Retinal pigment epithelial cell (primary cell): ENCODE results near the gene ZNF548.
A peak's percentile ranks its signal among the peaks of the same experiment; 100 is the strongest.

ENCODE experiments used
- DNase-seq: peaks from one replicate; pipeline ENCODE4 v3.0.0-alpha.2; 2010; ENCODE audit warnings: low read depth
- H3K4me3 ChIP-seq: 2 replicates; pipeline ENCODE4 v1.5.1; 2011; ENCODE audit warnings: mild to moderate bottlenecking, low read length, control low read depth, moderate library complexity
- TF ChIP-seq, protein P1 (sequence below): conservative IDR thresholded peaks from 2 replicates; pipeline ENCODE4 v1.5.1; 2011; ENCODE audit warnings: low read depth, low read length, control low read depth, inconsistent platforms

The ZNF548 gene

DNA sequence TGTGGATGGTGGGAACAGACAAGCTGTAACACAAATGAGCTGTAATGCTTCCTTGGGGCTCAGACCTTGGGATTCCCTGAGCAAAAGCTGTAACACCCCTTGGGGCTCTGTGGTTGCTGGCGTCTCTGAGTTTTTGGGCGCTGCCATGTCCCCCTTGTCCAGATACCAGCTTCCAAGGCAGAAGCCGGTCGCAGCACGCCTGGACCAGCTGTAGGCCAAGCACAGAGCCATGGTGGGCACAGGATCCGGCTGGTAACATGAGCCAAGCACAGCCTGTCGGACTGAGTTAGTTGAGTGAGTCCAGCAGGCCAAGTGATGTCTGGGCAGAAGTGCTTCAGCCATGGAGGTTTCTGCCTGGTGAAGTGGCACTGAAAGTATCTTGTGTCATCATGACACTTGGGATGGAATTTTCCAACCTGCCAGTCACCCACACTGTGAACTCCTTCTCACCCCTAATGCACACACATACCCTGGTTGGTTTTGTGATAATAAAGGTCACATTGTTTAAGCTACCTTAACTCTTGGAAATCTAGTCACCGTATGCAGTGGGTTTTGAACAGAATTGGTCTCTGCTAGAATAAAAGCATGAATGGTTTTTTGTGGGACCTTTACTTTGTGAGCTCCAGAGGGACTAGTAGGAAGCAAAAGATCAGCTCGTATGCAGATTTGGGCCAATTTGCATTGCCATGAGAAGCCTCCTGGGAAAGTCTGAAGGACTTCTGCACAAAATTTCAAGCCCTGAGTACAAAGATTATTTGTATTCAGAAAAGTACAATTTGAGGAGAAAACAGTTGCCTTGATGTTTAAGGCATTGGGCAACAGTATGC lies 14.3 kb downstream of the ZNF548 start:
- no peak for DNase-seq
- no peak overlapping the region for H3K4me3 ChIP-seq
- TF ChIP-seq, protein P1, sequence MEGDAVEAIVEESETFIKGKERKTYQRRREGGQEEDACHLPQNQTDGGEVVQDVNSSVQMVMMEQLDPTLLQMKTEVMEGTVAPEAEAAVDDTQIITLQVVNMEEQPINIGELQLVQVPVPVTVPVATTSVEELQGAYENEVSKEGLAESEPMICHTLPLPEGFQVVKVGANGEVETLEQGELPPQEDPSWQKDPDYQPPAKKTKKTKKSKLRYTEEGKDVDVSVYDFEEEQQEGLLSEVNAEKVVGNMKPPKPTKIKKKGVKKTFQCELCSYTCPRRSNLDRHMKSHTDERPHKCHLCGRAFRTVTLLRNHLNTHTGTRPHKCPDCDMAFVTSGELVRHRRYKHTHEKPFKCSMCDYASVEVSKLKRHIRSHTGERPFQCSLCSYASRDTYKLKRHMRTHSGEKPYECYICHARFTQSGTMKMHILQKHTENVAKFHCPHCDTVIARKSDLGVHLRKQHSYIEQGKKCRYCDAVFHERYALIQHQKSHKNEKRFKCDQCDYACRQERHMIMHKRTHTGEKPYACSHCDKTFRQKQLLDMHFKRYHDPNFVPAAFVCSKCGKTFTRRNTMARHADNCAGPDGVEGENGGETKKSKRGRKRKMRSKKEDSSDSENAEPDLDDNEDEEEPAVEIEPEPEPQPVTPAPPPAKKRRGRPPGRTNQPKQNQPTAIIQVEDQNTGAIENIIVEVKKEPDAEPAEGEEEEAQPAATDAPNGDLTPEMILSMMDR = no peak

DNA sequence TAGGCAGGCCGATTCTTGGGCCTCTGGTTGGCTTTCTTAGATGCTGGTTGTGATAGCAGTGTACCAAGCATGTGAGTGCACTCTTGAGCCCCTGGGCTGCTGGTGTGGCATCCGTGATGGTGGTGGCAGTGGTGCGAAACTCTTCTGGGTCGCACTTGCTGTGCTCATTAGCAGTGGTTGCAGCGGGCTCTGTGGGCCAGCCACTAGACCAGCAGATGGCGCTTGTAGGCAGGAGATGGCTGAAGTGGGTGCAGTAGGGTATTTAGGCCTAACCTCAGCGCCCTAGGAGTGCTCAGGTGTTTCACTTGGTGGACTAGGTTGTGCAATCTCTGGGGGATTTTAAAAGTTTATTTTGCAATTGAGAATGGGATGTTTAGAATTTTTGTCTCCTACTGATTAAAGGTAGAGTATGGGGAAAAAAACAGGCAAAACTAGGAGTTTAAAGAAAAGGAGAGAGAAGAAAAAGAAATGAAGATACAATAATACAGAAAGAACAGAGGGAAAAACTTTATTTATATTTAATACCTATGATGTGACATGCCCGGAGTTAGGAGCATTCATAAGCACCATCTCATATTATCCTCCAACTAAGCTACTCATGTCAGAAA lies 17.0 kb downstream of the ZNF548 start:
- H3K4me3 ChIP-seq = no peak overlapping the region
- no peak for DNase-seq
- TF ChIP-seq, protein P1 = peak; percentile 67

DNA sequence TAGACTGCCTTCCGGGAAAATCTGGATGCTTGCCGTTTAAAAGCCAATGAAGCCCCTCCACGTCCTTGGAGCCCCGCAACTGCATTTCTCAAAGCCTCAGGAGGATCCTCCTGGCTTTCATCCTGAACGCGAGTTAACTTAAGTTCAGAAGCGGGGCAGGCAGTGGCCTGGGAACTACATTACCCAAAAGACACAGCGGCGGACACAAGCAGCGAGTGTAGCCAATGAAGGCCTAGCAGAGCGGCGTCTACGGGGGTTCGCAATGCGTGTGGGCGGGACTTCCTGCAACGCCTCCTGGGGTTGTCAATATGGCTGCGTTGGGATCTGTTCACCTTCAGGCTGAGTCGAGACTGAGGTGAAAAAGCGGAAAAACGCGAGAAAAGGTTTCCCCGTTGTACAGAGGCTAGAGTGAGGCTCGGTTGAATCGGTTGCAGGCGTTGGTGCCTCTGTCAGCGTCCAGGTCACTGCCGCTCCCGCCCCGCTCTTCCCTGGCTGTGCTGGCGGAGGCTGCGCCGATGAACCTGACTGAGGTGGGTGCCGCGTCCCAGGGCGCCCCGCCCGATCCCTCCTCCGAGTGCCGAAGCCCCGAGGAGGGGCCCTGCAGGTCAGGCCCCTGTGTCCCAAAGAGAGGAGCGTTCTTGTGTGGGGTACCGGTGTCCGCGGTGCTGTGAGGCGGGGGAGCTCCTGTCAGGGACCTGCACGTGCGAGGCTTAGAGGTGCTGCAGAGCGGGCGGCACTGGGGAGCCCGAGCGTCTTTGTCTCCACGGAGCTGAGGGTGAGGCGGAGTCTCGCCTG lies 21.4 kb downstream of the ZNF548 start, which contains the start of gene ZNF17:
Gene ZNF17, plus strand, starts transcription at position 285 of the 795 bp plus-strand sequence. CDS start 2,455 bp downstream, outside the sequence.
- peak; percentile 80 for DNase-seq
- TF ChIP-seq, protein P1 = no peak
- peak within 1 kb of the TSS; percentile 98 for H3K4me3 ChIP-seq

DNA sequence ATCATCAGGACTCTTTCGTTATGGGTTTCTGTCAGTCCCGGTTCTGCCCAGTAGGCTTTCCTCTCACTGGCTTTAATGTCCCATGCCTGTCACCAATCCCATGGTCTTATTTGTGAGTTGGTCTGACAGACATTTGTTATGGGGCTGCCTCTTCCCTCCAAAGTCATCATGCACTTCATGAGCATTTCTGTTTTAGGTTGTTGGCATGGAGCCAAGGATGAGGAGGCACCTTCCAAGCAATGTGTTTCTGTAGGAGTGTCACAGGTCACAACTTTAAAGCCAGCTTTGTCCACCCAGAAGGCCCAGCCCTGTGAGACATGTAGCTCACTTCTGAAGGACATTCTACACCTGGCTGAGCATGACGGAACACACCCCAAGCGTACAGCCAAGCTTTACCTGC lies 29.8 kb downstream of the ZNF548 start:
- TF ChIP-seq, protein P1 = no peak
- no peak for DNase-seq
- H3K4me3 ChIP-seq = no peak overlapping the region

DNA sequence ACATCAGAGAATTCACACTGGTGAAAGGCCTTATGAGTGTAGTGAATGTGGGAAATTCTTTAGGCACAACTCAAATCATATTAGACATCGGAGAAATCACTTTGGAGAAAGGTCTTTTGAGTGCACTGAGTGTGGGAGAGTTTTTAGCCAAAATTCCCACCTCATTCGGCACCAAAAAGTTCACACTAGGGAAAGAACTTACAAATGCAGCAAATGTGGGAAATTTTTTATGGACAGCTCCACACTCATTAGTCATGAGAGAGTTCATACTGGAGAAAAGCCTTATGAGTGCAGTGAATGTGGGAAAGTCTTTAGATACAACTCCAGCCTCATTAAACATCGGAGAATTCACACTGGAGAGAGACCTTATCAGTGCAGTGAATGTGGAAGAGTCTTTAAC lies 31.4 kb downstream of the ZNF548 start:
- H3K4me3 ChIP-seq = no peak overlapping the region
- no peak for DNase-seq
- TF ChIP-seq, protein P1 = no peak

DNA sequence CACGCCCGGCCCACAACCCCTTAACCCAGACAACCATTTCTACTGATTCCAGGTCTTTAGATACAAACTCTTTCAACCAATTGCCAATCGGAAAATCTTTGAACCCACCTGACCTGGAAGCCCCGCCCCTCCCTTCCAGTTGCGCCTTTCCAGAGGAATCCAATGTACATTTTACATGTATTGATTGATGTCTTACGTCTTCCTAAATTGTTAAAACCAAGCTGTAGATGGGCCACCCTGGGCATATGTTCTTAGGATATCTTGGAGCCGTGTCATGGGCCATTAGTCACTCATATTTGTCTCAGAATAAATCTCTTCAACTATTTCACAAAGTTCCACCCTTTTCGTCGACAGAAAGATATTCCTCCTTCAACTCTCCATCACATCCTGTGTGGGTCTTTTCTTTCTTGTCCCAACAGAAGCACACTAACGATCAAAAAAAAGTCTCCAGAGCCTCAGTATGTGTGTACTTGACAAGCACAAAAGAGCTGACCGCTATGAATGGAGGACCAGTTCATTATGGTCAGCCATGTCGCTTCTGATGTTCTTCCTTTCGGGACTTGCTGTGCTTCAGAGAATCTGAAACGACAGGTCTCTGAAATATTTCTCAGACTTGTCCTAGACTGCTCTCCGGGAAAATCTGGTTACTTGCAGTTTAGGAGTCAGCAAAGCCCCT lies 44.9 kb downstream of the ZNF548 start:
- no peak for DNase-seq
- TF ChIP-seq, protein P1 = no peak
- peak overlapping the region; percentile 85 for H3K4me3 ChIP-seq
